IPS-20b (cell line): ENCODE data around the gene GRM3.

ENCODE experiments used
- H3K27ac ChIP-seq: one replicate; pipeline ENCODE4 v1.5.1; 2013; ENCODE audit warnings: low read length
- H3K27me3 ChIP-seq: 2 replicates; pipeline ENCODE4 v1.6.1; 2013; ENCODE audit warnings: mild to moderate bottlenecking, low read length, inconsistent platforms; ENCODE audit not compliant: insufficient read depth
- H3K36me3 ChIP-seq: 2 replicates; pipeline ENCODE4 v1.6.1; 2013; ENCODE audit warnings: low read depth, mild to moderate bottlenecking, inconsistent platforms, low read length, moderate library complexity; ENCODE audit not compliant: insufficient read depth
- H3K4me1 ChIP-seq: 2 replicates; pipeline ENCODE4 v1.6.1; 2013; ENCODE audit warnings: mild to moderate bottlenecking, control low read depth, inconsistent platforms, low read length, moderate library complexity; ENCODE audit not compliant: insufficient read depth
- H3K4me3 ChIP-seq: 2 replicates; pipeline ENCODE4 v1.5.1; 2013; ENCODE audit warnings: mild to moderate bottlenecking, low read length, inconsistent platforms
- H3K9ac ChIP-seq: 2 replicates; pipeline ENCODE4 v1.6.1; 2013; ENCODE audit warnings: low read depth, mild to moderate bottlenecking, inconsistent platforms, low read length, moderate library complexity
- H3K9me3 ChIP-seq: 2 replicates; pipeline ENCODE4 v1.6.1; 2013; ENCODE audit warnings: mild to moderate bottlenecking, low read depth, low read length, inconsistent platforms; ENCODE audit not compliant: insufficient read depth

GRM3 gene

GRCh38 chr7:86708031-86708680 is 64.4 kb downstream of the GRM3 start:
- H3K9me3 ChIP-seq, result no peaks in the 10 kb centered on the region
- no peak overlapping the region for H3K9ac ChIP-seq
- H3K4me3 ChIP-seq, result peak overlapping the region; percentile 25; the same call in 1 of the 2 replicates
- H3K27me3 ChIP-seq, result no peaks in the 10 kb centered on the region
- H3K27ac ChIP-seq, result no peak overlapping the region
- peaks cover 6% of the 10 kb centered on the region; the same call in 1 of the 2 replicates for H3K4me1 ChIP-seq
- H3K36me3 ChIP-seq, result no peaks in the 10 kb centered on the region

DNA sequence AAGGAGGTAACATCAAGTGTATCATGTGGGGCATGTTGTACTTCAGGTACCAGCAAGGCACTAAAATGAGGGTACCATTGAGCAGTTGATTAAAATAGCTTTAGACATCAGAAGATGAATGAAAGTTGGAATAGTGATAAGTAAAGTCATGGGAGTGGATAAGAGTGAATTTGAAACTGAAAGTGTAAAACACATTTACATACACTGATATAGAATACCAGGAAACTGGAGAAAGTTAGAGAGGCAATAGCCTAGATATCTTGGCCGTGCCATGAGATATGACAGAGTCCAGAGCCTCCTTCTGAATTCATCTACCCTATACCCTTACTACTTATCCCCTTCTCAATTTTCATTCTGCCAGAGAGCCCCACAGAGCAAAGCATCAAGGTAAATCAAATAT is 76.6 kb downstream of the GRM3 start:
- Histone ChIP-seq H3K9ac (no peak overlapping the region), H3K27me3 (no peaks in the 10 kb centered on the region), H3K9me3 (no peaks in the 10 kb centered on the region), H3K4me1 (no peaks in the 10 kb centered on the region), H3K36me3 (no peaks in the 10 kb centered on the region), H3K27ac (no peak overlapping the region), H3K4me3 (no peak overlapping the region)

- no peaks in the 10 kb centered on the region for H3K4me1 ChIP-seq
- no peak overlapping the region for H3K27ac ChIP-seq
- no peak overlapping the region for H3K9ac ChIP-seq
- no peaks in the 10 kb centered on the region for H3K36me3 ChIP-seq
- no peaks in the 10 kb centered on the region for H3K27me3 ChIP-seq
- peaks cover 10% of the 10 kb centered on the region for H3K9me3 ChIP-seq
- H3K4me3 ChIP-seq, result no peak overlapping the region
These were observed 90.1 kb downstream of the GRM3 start for GRCh38 chr7:86733783-86734182.

- H3K9me3 ChIP-seq, result no peaks in the 10 kb centered on the region
- H3K9ac ChIP-seq, result no peak overlapping the region
- H3K36me3 ChIP-seq, result no peaks in the 10 kb centered on the region
- no peak overlapping the region for H3K4me3 ChIP-seq
- H3K4me1 ChIP-seq, result peaks cover 15% of the 10 kb centered on the region
- no peaks in the 10 kb centered on the region for H3K27me3 ChIP-seq
- H3K27ac ChIP-seq, result no peak overlapping the region
These were observed 101.5 kb downstream of the GRM3 start for GRCh38 chr7:86745013-86745745.

GRCh38 chr7:86747698-86748097 is 104.0 kb downstream of the GRM3 start:
- Histone ChIP-seq H3K36me3 (no peaks in the 10 kb centered on the region), H3K9ac (peak overlapping the region; percentile 27; the same call in 1 of the 2 replicates), H3K4me1 (peaks cover 15% of the 10 kb centered on the region), H3K4me3 (no peak overlapping the region), H3K9me3 (no peaks in the 10 kb centered on the region), H3K27me3 (no peaks in the 10 kb centered on the region), H3K27ac (no peak overlapping the region)

DNA sequence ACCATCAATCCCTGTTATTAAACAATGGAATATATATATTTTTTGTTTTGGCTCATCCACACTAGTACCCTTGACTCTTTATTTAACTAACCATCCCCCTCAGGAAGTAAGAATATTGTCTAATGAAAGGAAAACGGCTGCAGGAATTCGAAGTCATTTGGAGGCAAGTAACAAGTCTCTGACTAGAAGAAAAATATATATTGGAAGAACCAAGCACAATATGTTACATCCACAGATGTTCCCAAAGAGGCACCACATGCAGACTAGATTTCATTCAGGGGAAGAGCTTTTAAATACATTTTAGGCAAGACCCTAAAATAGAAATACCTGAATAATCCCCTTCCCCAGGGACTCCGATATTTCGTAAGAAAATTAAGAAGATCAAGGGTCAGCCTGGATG is 104.5 kb downstream of the GRM3 start:
- H3K36me3 ChIP-seq, result no peaks in the 10 kb centered on the region
- peak overlapping the region; percentile 27; the same call in 1 of the 2 replicates for H3K9ac ChIP-seq
- H3K9me3 ChIP-seq, result no peaks in the 10 kb centered on the region
- peaks cover 15% of the 10 kb centered on the region for H3K4me1 ChIP-seq
- no peak overlapping the region for H3K4me3 ChIP-seq
- no peaks in the 10 kb centered on the region for H3K27me3 ChIP-seq
- no peak overlapping the region for H3K27ac ChIP-seq

DNA sequence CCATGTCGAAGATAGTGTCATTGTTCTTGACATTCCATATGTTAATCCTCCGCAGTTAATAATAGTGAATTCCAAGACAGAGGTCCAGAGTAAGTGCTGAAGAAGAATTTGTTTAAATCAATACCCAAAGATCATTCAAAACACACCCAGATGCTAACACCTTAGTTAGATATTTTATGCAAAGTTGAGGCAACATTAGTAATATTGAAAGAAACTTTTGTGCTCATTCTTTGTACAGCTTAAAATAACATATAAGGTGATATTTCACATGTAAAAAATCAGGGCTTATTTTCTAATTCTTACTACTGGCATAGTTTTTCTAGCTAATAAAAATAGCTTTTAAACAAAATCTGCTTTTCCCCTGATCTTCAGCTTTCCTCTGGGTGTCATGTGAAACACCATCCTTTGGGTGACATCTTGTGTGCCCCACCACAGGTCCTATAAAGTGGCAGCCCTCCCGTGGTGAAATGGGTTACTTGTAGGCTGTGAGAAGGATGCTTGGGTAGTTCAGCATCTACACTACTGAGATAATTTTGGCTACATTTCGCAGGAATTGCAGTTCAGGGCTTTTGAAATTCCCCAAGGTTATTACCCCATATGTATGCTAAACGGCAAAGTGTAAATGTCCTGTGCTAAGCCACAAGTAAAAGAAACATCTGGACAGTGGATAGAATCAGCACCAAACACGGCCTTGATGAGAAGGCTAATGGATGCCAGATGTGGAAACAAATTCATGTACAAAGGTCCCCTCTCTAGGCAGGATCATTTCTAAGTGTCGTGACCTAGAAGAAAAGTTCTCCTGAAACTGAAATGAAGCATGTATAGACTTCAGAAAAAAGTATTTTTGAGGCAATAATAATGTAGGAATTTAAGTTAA is 105.4 kb downstream of the GRM3 start:
- H3K27me3 ChIP-seq, result no peaks in the 10 kb centered on the region
- H3K4me1 ChIP-seq, result peaks cover 15% of the 10 kb centered on the region
- no peaks in the 10 kb centered on the region for H3K9me3 ChIP-seq
- no peak overlapping the region for H3K9ac ChIP-seq
- H3K4me3 ChIP-seq, result no peak overlapping the region
- no peaks in the 10 kb centered on the region for H3K36me3 ChIP-seq
- H3K27ac ChIP-seq, result no peak overlapping the region

GRCh38 chr7:86749741-86750665 is 106.3 kb downstream of the GRM3 start:
- H3K27ac ChIP-seq, result no peak overlapping the region
- no peaks in the 10 kb centered on the region for H3K36me3 ChIP-seq
- no peaks in the 10 kb centered on the region for H3K27me3 ChIP-seq
- H3K9ac ChIP-seq, result no peak overlapping the region
- peaks cover 15% of the 10 kb centered on the region for H3K4me1 ChIP-seq
- no peaks in the 10 kb centered on the region for H3K9me3 ChIP-seq
- H3K4me3 ChIP-seq, result no peak overlapping the region

DNA sequence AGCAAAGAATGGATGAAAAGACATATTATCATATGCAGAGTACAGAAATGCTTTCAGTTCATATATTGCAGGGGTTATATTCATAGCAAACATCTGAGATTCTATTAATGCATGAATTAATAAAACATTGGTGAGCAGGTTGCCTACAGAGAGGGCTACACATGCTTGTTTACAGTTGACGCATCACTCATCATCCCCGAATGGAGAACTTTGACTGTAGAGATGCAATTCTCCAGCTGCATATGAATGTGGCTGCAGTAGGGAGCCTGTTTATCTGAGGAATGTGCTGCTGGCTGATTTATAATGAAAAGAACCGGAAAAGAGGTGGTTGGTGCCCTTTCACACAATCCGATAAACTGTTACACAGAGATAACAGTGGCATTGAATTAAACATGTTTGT is 116.5 kb downstream of the GRM3 start:
- Histone ChIP-seq H3K4me3 (peak overlapping the region; percentile 39; the same call in 1 of the 2 replicates), H3K9ac (peak overlapping the region; percentile 1; the same call in 1 of the 2 replicates), H3K27ac (peak overlapping the region; percentile 5), H3K4me1 (peaks cover 42% of the 10 kb centered on the region), H3K9me3 (no peaks in the 10 kb centered on the region), H3K27me3 (no peaks in the 10 kb centered on the region), H3K36me3 (no peaks in the 10 kb centered on the region)

DNA sequence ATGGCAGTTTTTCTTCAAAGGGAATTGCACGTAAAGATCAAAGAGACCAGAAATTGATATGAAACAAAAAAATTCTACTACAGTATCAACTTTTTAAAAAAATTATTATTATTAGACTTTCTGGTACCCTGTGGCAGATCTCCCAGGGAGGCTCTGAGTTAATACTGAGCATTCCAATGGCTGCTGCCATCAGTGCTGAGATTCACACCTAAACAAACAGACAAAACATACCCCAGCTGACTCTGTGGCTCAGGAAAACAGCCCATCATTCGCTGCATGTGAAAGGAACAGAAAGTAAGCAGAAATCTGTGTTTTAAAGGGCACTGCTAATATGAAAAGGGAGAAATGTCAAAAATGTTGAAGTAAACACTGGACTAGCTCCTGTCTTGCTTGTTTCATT is 118.4 kb downstream of the GRM3 start:
- H3K36me3 ChIP-seq, result no peaks in the 10 kb centered on the region
- H3K4me3 ChIP-seq, result no peak overlapping the region
- peak overlapping the region; percentile 5; the same call in 1 of the 2 replicates for H3K9ac ChIP-seq
- peaks cover 42% of the 10 kb centered on the region for H3K4me1 ChIP-seq
- no peaks in the 10 kb centered on the region for H3K27me3 ChIP-seq
- H3K9me3 ChIP-seq, result no peaks in the 10 kb centered on the region
- peak overlapping the region; percentile 34 for H3K27ac ChIP-seq

- no peak overlapping the region for H3K27ac ChIP-seq
- H3K27me3 ChIP-seq, result no peaks in the 10 kb centered on the region
- no peaks in the 10 kb centered on the region for H3K36me3 ChIP-seq
- peaks cover 22% of the 10 kb centered on the region for H3K4me1 ChIP-seq
- H3K9me3 ChIP-seq, result no peaks in the 10 kb centered on the region
- no peak overlapping the region for H3K4me3 ChIP-seq
- H3K9ac ChIP-seq, result no peak overlapping the region
These were observed 122.2 kb downstream of the GRM3 start for GRCh38 chr7:86765931-86766330.
